OCI-LY3 (cell line): ENCODE measurements around the gene RGR.

Experiments used
- EZH2phosphoT487 ChIP-seq: fragments of 200-600 bp; shearing (Covaris generic); IDR thresholded peaks from 2 replicates; pipeline ENCODE4 v1.6.1; 2018; ENCODE audit warnings: antibody characterized with exemption, mixed run types, low read depth
- TF ChIP-seq, protein P1 (sequence below): fragments of 200-600, 300-600 bp; sonication (generic); IDR thresholded peaks from 2 replicates; pipeline ENCODE4 v1.5.1; 2014; ENCODE audit warnings: antibody characterized with exemption, low read length, low read depth

DNA sequence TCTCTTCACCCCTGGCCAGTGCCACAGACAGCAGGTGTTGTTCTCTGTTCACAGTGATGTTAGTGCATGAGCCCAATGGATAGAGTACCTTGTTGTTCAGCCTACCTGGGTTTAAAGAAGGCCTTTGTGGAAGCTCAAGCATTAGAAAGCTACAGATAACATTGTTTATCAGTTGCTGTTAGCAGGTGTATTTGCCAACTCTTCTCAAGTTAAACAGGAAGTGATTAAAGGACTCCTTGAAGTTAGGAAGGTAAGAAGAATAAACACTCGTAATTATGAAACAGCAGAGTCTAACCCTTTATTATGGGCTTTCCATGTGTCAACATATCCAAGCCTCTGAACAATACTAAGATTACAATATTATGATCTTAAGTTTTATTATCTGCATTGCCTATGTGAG lies 25.9 kb downstream of the RGR start:
- no peak for TF ChIP-seq EZH2phosphoT487
- TF ChIP-seq, protein P1, sequence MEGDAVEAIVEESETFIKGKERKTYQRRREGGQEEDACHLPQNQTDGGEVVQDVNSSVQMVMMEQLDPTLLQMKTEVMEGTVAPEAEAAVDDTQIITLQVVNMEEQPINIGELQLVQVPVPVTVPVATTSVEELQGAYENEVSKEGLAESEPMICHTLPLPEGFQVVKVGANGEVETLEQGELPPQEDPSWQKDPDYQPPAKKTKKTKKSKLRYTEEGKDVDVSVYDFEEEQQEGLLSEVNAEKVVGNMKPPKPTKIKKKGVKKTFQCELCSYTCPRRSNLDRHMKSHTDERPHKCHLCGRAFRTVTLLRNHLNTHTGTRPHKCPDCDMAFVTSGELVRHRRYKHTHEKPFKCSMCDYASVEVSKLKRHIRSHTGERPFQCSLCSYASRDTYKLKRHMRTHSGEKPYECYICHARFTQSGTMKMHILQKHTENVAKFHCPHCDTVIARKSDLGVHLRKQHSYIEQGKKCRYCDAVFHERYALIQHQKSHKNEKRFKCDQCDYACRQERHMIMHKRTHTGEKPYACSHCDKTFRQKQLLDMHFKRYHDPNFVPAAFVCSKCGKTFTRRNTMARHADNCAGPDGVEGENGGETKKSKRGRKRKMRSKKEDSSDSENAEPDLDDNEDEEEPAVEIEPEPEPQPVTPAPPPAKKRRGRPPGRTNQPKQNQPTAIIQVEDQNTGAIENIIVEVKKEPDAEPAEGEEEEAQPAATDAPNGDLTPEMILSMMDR: no peak
